ENCODE data around the gene ACTL7B.

DNA sequence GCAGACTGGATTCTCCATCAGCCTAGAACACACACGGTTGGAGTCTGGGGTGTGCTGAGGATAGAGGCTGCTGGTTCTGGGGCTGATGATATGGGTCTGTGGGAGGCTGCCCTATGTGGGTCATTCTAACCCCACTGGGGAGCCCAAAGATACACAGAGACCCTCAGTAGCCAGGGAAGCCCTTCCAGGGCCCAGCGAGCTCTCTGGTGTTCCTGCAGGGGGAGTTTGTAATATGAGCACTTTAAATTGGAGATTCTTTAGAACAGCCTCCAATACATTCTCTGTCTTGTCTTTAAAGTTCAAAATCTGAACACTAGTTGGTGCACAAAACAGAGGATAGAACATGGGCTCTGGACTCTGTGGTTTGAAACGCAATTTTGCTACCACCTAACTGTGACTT, 8.7 kb upstream of the ACTL7B start:
- no peak for TF ChIP-seq RFX5 (IDR thresholded peaks at IDR 0.05; ENCODE audit: low read depth, low read length)
- TF ChIP-seq, protein P1, sequence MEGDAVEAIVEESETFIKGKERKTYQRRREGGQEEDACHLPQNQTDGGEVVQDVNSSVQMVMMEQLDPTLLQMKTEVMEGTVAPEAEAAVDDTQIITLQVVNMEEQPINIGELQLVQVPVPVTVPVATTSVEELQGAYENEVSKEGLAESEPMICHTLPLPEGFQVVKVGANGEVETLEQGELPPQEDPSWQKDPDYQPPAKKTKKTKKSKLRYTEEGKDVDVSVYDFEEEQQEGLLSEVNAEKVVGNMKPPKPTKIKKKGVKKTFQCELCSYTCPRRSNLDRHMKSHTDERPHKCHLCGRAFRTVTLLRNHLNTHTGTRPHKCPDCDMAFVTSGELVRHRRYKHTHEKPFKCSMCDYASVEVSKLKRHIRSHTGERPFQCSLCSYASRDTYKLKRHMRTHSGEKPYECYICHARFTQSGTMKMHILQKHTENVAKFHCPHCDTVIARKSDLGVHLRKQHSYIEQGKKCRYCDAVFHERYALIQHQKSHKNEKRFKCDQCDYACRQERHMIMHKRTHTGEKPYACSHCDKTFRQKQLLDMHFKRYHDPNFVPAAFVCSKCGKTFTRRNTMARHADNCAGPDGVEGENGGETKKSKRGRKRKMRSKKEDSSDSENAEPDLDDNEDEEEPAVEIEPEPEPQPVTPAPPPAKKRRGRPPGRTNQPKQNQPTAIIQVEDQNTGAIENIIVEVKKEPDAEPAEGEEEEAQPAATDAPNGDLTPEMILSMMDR (conservative IDR thresholded peaks at IDR 0.05; ENCODE audit: low read depth, low read length) = no peak
- TF ChIP-seq POLR2A (IDR thresholded peaks at IDR 0.05; ENCODE audit: low read depth, low read length) = no peak
- TF ChIP-seq MXI1 (IDR thresholded peaks at IDR 0.05; ENCODE audit: borderline replicate concordance, low read depth, low read length) = no peak
- TF ChIP-seq, protein P2, sequence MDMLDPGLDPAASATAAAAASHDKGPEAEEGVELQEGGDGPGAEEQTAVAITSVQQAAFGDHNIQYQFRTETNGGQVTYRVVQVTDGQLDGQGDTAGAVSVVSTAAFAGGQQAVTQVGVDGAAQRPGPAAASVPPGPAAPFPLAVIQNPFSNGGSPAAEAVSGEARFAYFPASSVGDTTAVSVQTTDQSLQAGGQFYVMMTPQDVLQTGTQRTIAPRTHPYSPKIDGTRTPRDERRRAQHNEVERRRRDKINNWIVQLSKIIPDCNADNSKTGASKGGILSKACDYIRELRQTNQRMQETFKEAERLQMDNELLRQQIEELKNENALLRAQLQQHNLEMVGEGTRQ (IDR thresholded peaks at IDR 0.05; ENCODE audit: low read depth, low read length) = no peak
- no peak for TF ChIP-seq NFE2L2 (IDR thresholded peaks at IDR 0.05; ENCODE audit: low read depth, low read length)
- TF ChIP-seq ELK1 (IDR thresholded peaks at IDR 0.05; ENCODE audit: borderline replicate concordance, low read depth, low read length) = no peak
- no peak for TF ChIP-seq CHD1 (IDR thresholded peaks at IDR 0.05; ENCODE audit: low read depth, low read length)
- TF ChIP-seq MAFK (IDR thresholded peaks at IDR 0.05; ENCODE audit: low read depth, low read length) = no peak
- TF ChIP-seq RCOR1 (IDR thresholded peaks at IDR 0.05; ENCODE audit: insufficient replicate concordance, low read length) = no peak
- TF ChIP-seq RAD21 (IDR thresholded peaks at IDR 0.05; ENCODE audit: low read length) = no peak
- TF ChIP-seq CEBPB (IDR thresholded peaks at IDR 0.05; ENCODE audit: low read depth, low read length) = no peak

Data from IMR-90 (cell line).